Naive thymus-derived CD8-positive, alpha-beta T cell (primary cell): Measurements from ENCODE around the gene CCDC47. TPM values are rescaled to one million over a fixed set of nuclear protein-coding genes. Genes with fewer than 3 reads are reported as not detected.

Experiments
- ATAC-seq, 2 donors: fragments of 150-1000 bp; cut with Tn5 transposase in 1 of 2; sonication (Bioruptor Pico), chemical (Tn5 transposase) in 1 of 2; 1 replicate in 1 of 2; 2 replicates in 1 of 2; pipeline ENCODE4 v1.10.0; 2021; ENCODE audit warnings: mild to moderate bottlenecking in 2 of 2, moderate library complexity in 2 of 2
- POLR2A ChIA-PET: fragments of 350-600 bp; sonication (Branson Sonifier 250); formaldehyde crosslinking; loops from one replicate; lab custom pipeline; 2021; ENCODE audit warnings: antibody characterized with exemption; lab: Charles Lee
- DNase-seq, 10 donors: peaks; one replicate each; pipeline versions ENCODE4 v3.0.0 to v3.0.0-alpha.2; 2020 to 2022
- H3K27ac Mint-ChIP-seq, 10 donors: one replicate each; pipeline ENCODE4 v1.8.0; 2020 to 2022; ENCODE audit warnings: mild to moderate bottlenecking in 10 of 10, mixed read lengths in 10 of 10, moderate library complexity in 4 of 10, inconsistent platforms in 1 of 10
- H3K27me3 Mint-ChIP-seq, 5 donors: one replicate each; pipeline ENCODE4 v1.8.0; 2021 to 2022; ENCODE audit warnings: mixed read lengths in 5 of 5
- H3K36me3 Mint-ChIP-seq, 3 donors: one replicate each; pipeline ENCODE4 v1.8.0; 2020 to 2022; ENCODE audit warnings: mixed read lengths in 3 of 3, mild to moderate bottlenecking in 2 of 3, inconsistent platforms in 1 of 3
- H3K4me1 Mint-ChIP-seq, 4 donors: one replicate each; pipeline ENCODE4 v1.8.0; 2021 to 2022; ENCODE audit warnings: mixed read lengths in 4 of 4
- H3K4me3 Mint-ChIP-seq, 10 donors: one replicate each; pipeline ENCODE4 v1.8.0; 2020 to 2022; ENCODE audit warnings: mild to moderate bottlenecking in 10 of 10, mixed read lengths in 10 of 10, moderate library complexity in 6 of 10, inconsistent platforms in 1 of 10
- H3K9me3 Mint-ChIP-seq, 9 donors: one replicate each; pipeline ENCODE4 v1.8.0; 2020 to 2022; ENCODE audit warnings: mixed read lengths in 9 of 9, mild to moderate bottlenecking in 3 of 9, inconsistent platforms in 1 of 9, moderate library complexity in 1 of 9
- polyA plus RNA-seq, 3 donors: library from polyadenylated mRNA; unstranded; fragments of 300-500 nt; fragmentation: Illumina TruSeq; gene quantifications; one replicate each; pipeline ENCODE4 v1.2.3, GENCODE V29; 2021
- total RNA-seq, 8 experiments: library from RNA in 2 of 8; stranded (reverse) in 2 of 8; gene quantifications; one replicate each; pipeline ENCODE4 v1.2.3 and lab custom pipeline; 2021 to 2026

The CCDC47 gene
- total and polyA plus RNA-seq, 5 experiments from 2014 or later: 21.8 to 34.9 (median 29.5) TPM

DNA sequence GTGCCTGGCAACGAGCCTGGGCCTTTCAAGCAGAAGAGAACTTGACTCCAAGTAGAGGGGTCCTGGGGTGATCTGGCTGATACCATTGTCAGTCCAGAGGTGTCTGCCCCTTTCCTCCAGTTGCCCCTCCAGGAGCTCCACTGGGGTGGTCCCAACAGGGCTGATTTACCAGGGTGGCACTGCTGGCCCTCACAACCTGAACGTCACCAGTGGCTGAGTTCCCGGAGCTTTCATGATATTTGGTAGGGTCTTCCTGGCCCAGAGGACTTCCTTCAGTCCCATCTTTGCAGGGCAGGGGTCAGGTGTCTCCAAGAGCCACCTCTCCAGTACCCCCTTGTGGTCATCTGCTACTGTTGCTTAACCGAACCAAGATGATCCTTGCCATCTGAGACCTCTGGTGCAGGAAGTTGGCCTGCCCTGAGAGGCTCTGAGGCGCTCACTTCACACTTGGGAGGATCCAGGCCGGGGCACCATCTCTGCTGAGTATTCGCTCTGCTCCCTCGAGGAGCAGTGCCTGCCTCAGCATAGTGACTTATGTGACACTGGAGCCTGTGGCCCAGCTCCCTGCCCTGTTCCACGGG is 76.9 kb downstream of the CCDC47 start:
- H3K9me3 Mint-ChIP-seq: peaks cover 0 to 2% (median 0%) of the 10 kb centered on the region in 9 donors
- ATAC-seq: no peak
- peaks cover 37 to 74% (median 65%) of the 10 kb centered on the region in 4 donors for H3K4me1 Mint-ChIP-seq
- peak overlapping the region; percentile 95 to 99 (median 98) for H3K27ac Mint-ChIP-seq
- H3K27me3 Mint-ChIP-seq: no peaks in the 10 kb centered on the region
- H3K4me3 Mint-ChIP-seq: peak overlapping the region; percentile 95 to 100 (median 98)
- POLR2A ChIA-PET: interaction anchor here (0.8 to 15.3 kb wide), 21 partner anchors 10 to 696 kb away, joined by 3 to 1071 read pairs (median 14); partner anchors contain the start of genes CCDC47, DCAF7, DDX42 and FTSJ3
- H3K36me3 Mint-ChIP-seq: peaks cover 0 to 49% (median 18%) of the 10 kb centered on the region in 3 donors
- peak in 7 of 10 donors; percentile 40 to 77 (median 57) for DNase-seq

DNA sequence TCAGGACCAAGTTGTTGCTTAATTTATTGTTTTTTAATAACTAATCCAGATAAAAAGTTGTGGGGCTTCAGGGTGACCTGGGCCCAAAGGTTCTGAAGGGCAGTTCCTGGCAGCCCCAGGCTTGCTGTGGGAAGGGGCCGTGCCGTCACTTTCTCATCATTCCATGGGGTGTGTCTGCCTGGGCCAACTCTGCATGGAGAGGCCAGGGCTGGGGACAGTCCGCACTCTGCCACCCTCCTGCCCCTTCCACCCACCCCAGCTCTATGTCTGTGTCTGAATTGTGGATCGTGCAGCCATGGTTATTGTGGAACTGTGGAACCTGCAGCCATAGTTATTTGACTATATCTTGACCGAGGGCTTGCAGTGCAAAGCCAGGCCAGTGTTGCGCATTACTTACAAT is 77.5 kb downstream of the CCDC47 start:
- H3K4me1 Mint-ChIP-seq: peaks cover 35 to 73% (median 65%) of the 10 kb centered on the region in 4 donors
- POLR2A ChIA-PET: interaction anchor here (0.9 to 15.3 kb wide), 24 partner anchors 9 to 450 kb away, joined by 3 to 1071 read pairs (median 5); partner anchors contain the start of genes CCDC47, DCAF7, DDX42 and FTSJ3
- peak overlapping the region; percentile 95 to 100 (median 98) for H3K4me3 Mint-ChIP-seq
- no peak for ATAC-seq
- peaks cover 0 to 52% (median 18%) of the 10 kb centered on the region in 3 donors for H3K36me3 Mint-ChIP-seq
- peaks cover 0 to 2% (median 0%) of the 10 kb centered on the region in 9 donors for H3K9me3 Mint-ChIP-seq
- no peaks in the 10 kb centered on the region for H3K27me3 Mint-ChIP-seq
- peak overlapping the region; percentile 95 to 99 (median 98) for H3K27ac Mint-ChIP-seq
- DNase-seq: peak in 3 of 10 donors; percentile 5 to 29 (median 20)

Other genes with a start within 250 kb of the CCDC47 start
- 10 to 100 TPM; 70.4 to 76.0 TPM for gene DCAF7, start 223.1 kb downstream of the CCDC47 start, total RNA-seq
- 10 to 100 TPM; 57.8 to 77.5 (median 75.6) TPM for gene DCAF7, start 223.1 kb downstream of the CCDC47 start, polyA plus RNA-seq
- 10 to 100 TPM; 15.5 to 16.6 TPM for gene TACO1, start 172.7 kb downstream of the CCDC47 start, total RNA-seq
- 10 to 100 TPM; 11.3 to 18.3 (median 17.5) TPM for gene TACO1, start 172.7 kb downstream of the CCDC47 start, polyA plus RNA-seq
- 10 to 100 TPM; 77.5 to 82.8 TPM for gene MAP3K3, start 151.2 kb downstream of the CCDC47 start, total RNA-seq
- 10 to 100 TPM; 23.8 to 47.4 (median 24.7) TPM for gene MAP3K3, start 151.2 kb downstream of the CCDC47 start, polyA plus RNA-seq
- 100 to 1,000 TPM; 936 to 980 TPM for gene LIMD2, start 73.5 kb downstream of the CCDC47 start, total RNA-seq
- 100 to 1,000 TPM; 390 to 700 (median 632) TPM for gene LIMD2, start 73.5 kb downstream of the CCDC47 start, polyA plus RNA-seq
- 10 to 100 TPM; 57.0 to 57.1 TPM for gene STRADA, start 31.8 kb downstream of the CCDC47 start, total RNA-seq
- gene STRADA, start 31.8 kb downstream of the CCDC47 start, polyA plus RNA-seq: 10 to 100 TPM; 17.8 to 24.5 (median 23.6) TPM
- 100 to 1,000 TPM; 169 to 175 TPM for gene DDX42, start 573 bp upstream of the CCDC47 start, total RNA-seq
- gene DDX42, start 573 bp upstream of the CCDC47 start, polyA plus RNA-seq: 10 to 100 TPM in 2 of 3 donors, 1 to 10 TPM in 1; 8.9 to 18.5 (median 13.2) TPM
- gene PSMC5, start 53.8 kb upstream of the CCDC47 start, total RNA-seq: 100 to 1,000 TPM; 139 to 143 TPM
- gene PSMC5, start 53.8 kb upstream of the CCDC47 start, polyA plus RNA-seq: 100 to 1,000 TPM; 173 to 214 (median 191) TPM
- 10 to 100 TPM; 71.9 to 75.7 TPM for gene FTSJ3, start 54.1 kb upstream of the CCDC47 start, total RNA-seq
- 10 to 100 TPM; 16.8 to 43.1 (median 24.0) TPM for gene FTSJ3, start 54.1 kb upstream of the CCDC47 start, polyA plus RNA-seq
- gene SMARCD2, start 69.1 kb upstream of the CCDC47 start, total RNA-seq: 100 to 1,000 TPM; 105 to 110 TPM
- gene SMARCD2, start 69.1 kb upstream of the CCDC47 start, polyA plus RNA-seq: 100 to 1,000 TPM in 1 of 3 donors, 10 to 100 TPM in 2; 65.9 to 112 (median 91.5) TPM
- not detected for gene CSH2, start 100.1 kb upstream of the CCDC47 start, total RNA-seq
- gene CSH2, start 100.1 kb upstream of the CCDC47 start, polyA plus RNA-seq: not detected
- gene GH2, start 108.3 kb upstream of the CCDC47 start, total RNA-seq: not detected
- not detected for gene GH2, start 108.3 kb upstream of the CCDC47 start, polyA plus RNA-seq
- gene CSH1, start 123.0 kb upstream of the CCDC47 start, total RNA-seq: not detected
- gene CSH1, start 123.0 kb upstream of the CCDC47 start, polyA plus RNA-seq: not detected
- not detected for gene CSHL1, start 137.7 kb upstream of the CCDC47 start, total RNA-seq
- gene CSHL1, start 137.7 kb upstream of the CCDC47 start, polyA plus RNA-seq: not detected
- not detected for gene GH1, start 145.2 kb upstream of the CCDC47 start, total RNA-seq
- not detected for gene GH1, start 145.2 kb upstream of the CCDC47 start, polyA plus RNA-seq
- 10 to 100 TPM; 40.0 to 42.8 TPM for gene CD79B, start 158.7 kb upstream of the CCDC47 start, total RNA-seq
- gene CD79B, start 158.7 kb upstream of the CCDC47 start, polyA plus RNA-seq: 10 to 100 TPM; 14.5 to 21.9 (median 21.3) TPM
- under 1 TPM; 0.05 to 0.22 TPM for gene SCN4A, start 199.3 kb upstream of the CCDC47 start, total RNA-seq
- not detected for gene SCN4A, start 199.3 kb upstream of the CCDC47 start, polyA plus RNA-seq
- under 1 TPM in 1 of 2 experiments, not detected in 1; 0.30 TPM for gene PRR29, start 224.8 kb upstream of the CCDC47 start, total RNA-seq
- 1 to 10 TPM; 3.4 to 4.6 (median 3.7) TPM for gene PRR29, start 224.8 kb upstream of the CCDC47 start, polyA plus RNA-seq
- 10 to 100 TPM; 89.2 to 89.3 TPM for gene ICAM2, start 247.0 kb upstream of the CCDC47 start, total RNA-seq
- 100 to 1,000 TPM; 218 to 306 (median 289) TPM for gene ICAM2, start 247.0 kb upstream of the CCDC47 start, polyA plus RNA-seq